HCT116 (cell line): ENCODE data around the gene IPO8.

Experiments used
- JUND ChIP-seq: IDR thresholded peaks from 2 replicates; pipeline ENCODE4 v1.6.1; 2012
- POLR2A ChIP-seq: IDR thresholded peaks from 2 replicates; pipeline ENCODE4 v1.7.0; 2011; ENCODE audit warnings: borderline replicate concordance; ENCODE audit not compliant: insufficient read depth, insufficient read length; ENCODE audit errors: extremely low read depth
- ZNF274 ChIP-seq: fragments of 200-500 bp; sonication (Bioruptor generic); IDR thresholded peaks from 2 replicates; pipeline ENCODE4 v1.6.1; 2014; ENCODE audit warnings: mild to moderate bottlenecking, low read depth, low read length, inconsistent platforms
- TF ChIP-seq, protein P1 (sequence below): IDR thresholded peaks from 2 replicates; pipeline ENCODE4 v1.6.1; 2012

DNA sequence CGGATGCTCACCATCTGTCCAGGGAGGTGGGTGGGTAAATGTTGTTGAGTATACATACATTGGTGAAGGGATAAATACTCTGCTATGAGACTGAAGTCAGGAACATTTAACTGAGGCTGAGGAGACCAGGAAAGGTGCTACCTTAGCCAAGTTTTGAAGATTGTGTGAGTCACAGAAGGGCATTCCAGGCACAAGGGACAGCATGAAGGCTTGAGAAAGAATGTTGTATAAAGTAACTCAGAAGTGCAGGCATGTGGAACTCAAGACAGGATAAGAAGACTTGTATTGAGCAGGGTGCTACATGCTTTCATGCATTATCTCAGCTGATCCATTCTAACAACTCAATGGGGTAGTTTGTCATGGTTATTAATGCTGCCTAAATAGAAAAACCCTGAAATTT, 112.7 kb downstream of the IPO8 start:
- TF ChIP-seq POLR2A (no peak), JUND (no peak), ZNF274 (no peak)
- TF ChIP-seq, protein P1, sequence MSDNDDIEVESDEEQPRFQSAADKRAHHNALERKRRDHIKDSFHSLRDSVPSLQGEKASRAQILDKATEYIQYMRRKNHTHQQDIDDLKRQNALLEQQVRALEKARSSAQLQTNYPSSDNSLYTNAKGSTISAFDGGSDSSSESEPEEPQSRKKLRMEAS = no peak
